AG08396 (cell line): ENCODE measurements around the gene ERCC8.
"Not testable (repeated sequence)": the region's sequence is repeated elsewhere in the genome, so short reads cannot be mapped to it uniquely, and the experiment has no call there.

Source experiments
- DNase-seq: peaks from one replicate; pipeline ENCODE4 v3.0.0; 2012; ENCODE audit warnings: low spot score, mixed read lengths

The ERCC8 gene

GRCh38 chr5:60944904-60945812, at the start of gene ERCC8, which contains the start of gene NDUFAF2:
ERCC8 (minus strand) TSS chr5:60945070; CDS start chr5:60945008, 62 bp downstream.
NDUFAF2 (plus strand) TSS chr5:60945205; CDS start chr5:60945256, 51 bp downstream.
- peak; percentile 95 for DNase-seq

- DNase-seq = no peak
These were observed 49.2 kb upstream of the ERCC8 start for GRCh38 chr5:60993875-60994571.

- DNase-seq = no peak
These were observed 48.6 kb upstream of the ERCC8 start for GRCh38 chr5:60993425-60993824.

GRCh38 chr5:60992871-60993270, 48.0 kb upstream of the ERCC8 start:
- DNase-seq = no peak

- DNase-seq = no peak
These were observed 44.9 kb upstream of the ERCC8 start for GRCh38 chr5:60989790-60990189.

GRCh38 chr5:60982127-60982526, 37.3 kb upstream of the ERCC8 start:
- DNase-seq = not testable (repeated sequence)

- DNase-seq = no peak
These were observed 35.6 kb upstream of the ERCC8 start for GRCh38 chr5:60980511-60980910.

GRCh38 chr5:60978968-60979367, 34.1 kb upstream of the ERCC8 start:
- DNase-seq = no peak

GRCh38 chr5:60977956-60978737, 33.3 kb upstream of the ERCC8 start:
- no peak for DNase-seq

GRCh38 chr5:60972231-60972630, 27.4 kb upstream of the ERCC8 start:
- no peak for DNase-seq

- no peak for DNase-seq
These were observed 16.8 kb upstream of the ERCC8 start for GRCh38 chr5:60961685-60962084.

GRCh38 chr5:60960591-60960990, 15.7 kb upstream of the ERCC8 start:
- no peak for DNase-seq

- DNase-seq = no peak
These were observed 14.3 kb upstream of the ERCC8 start for GRCh38 chr5:60959156-60959555.

- DNase-seq = no peak
These were observed 13.8 kb upstream of the ERCC8 start for GRCh38 chr5:60958712-60959111.

- DNase-seq = no peak
These were observed 13.2 kb upstream of the ERCC8 start for GRCh38 chr5:60958088-60958487.

- DNase-seq = no peak
These were observed 10.4 kb upstream of the ERCC8 start for GRCh38 chr5:60955239-60955638.

- DNase-seq = no peak
These were observed 3.9 kb upstream of the ERCC8 start for GRCh38 chr5:60948738-60949137.

- peak; percentile 39 for DNase-seq
These were observed 930 bp upstream of the ERCC8 start for GRCh38 chr5:60945813-60946187.

- no peak for DNase-seq
These were observed 1.2 kb downstream of the ERCC8 start for GRCh38 chr5:60943624-60944023.

- no peak for DNase-seq
These were observed 15.8 kb downstream of the ERCC8 start for GRCh38 chr5:60929024-60929423.

GRCh38 chr5:60927450-60927849, 17.4 kb downstream of the ERCC8 start:
- no peak for DNase-seq

- no peak for DNase-seq
These were observed 26.4 kb downstream of the ERCC8 start for GRCh38 chr5:60918466-60918865.
